Spleen (tissue), 11 donors: ENCODE results near the gene IRGM. TPM values are rescaled to one million over a fixed set of nuclear protein-coding genes. Genes with fewer than 3 reads are reported as not detected.
"Not testable (repeated sequence)": the region's sequence is repeated elsewhere in the genome, so short reads cannot be mapped to it uniquely, and the experiment has no call there.

Source experiments
- DNase-seq: peaks from one replicate; pipeline ENCODE4 v3.0.0-alpha.2; 2020
- H3K27ac ChIP-seq, 8 donors: fragments of 200-600 bp; sonication (generic) in 7 of 8; 1 replicate in 4 of 8; 2 replicates in 4 of 8; pipeline versions ENCODE4 v1.5.0 to v1.8.0; 2016 to 2021; ENCODE audit warnings: inconsistent platforms in 4 of 8, mild to moderate bottlenecking in 4 of 8, moderate library complexity in 1 of 8
- H3K27me3 ChIP-seq, 7 donors: fragments of 200-600 bp; sonication (generic) in 6 of 7; replicated peaks in 1 of 7; 1 replicate in 4 of 7; 2 replicates in 3 of 7; pipeline versions ENCODE4 v1.5.0 to v1.8.0; 2016 to 2021; ENCODE audit warnings: inconsistent platforms in 3 of 7, mild to moderate bottlenecking in 1 of 7
- H3K36me3 ChIP-seq, 6 donors: fragments of 200-600 bp; sonication (generic) in 5 of 6; 1 replicate in 4 of 6; 2 replicates in 2 of 6; pipeline versions ENCODE4 v1.5.0 to v1.8.0; 2016 to 2021; ENCODE audit warnings: inconsistent platforms in 2 of 6
- H3K4me1 ChIP-seq, 6 donors: fragments of 200-600 bp; sonication (generic) in 5 of 6; 1 replicate in 3 of 6; 2 replicates in 3 of 6; pipeline versions ENCODE4 v1.5.0 to v1.8.0; 2016 to 2021; ENCODE audit warnings: inconsistent platforms in 3 of 6
- H3K4me3 ChIP-seq, 8 donors: fragments of 200-600 bp; sonication (generic) in 7 of 8; 1 replicate in 4 of 8; 2 replicates in 4 of 8; pipeline versions ENCODE4 v1.5.0 to v1.8.0; 2016 to 2021; ENCODE audit warnings: inconsistent platforms in 4 of 8, mild to moderate bottlenecking in 4 of 8, moderate library complexity in 2 of 8
- H3K9me3 ChIP-seq, 8 donors: fragments of 200-600 bp; sonication (generic) in 7 of 8; 1 replicate in 4 of 8; 2 replicates in 4 of 8; pipeline versions ENCODE4 v1.5.0 to v1.8.0; 2016 to 2021; ENCODE audit warnings: inconsistent platforms in 4 of 8
- POLR2A ChIP-seq, 3 donors: fragments of 450-650 bp; IDR thresholded peaks; one replicate each; pipeline ENCODE4 v1.5.1; 2017; ENCODE audit warnings: antibody characterized with exemption in 3 of 3, mild to moderate bottlenecking in 1 of 3
- POLR2AphosphoS5 ChIP-seq, 3 donors: sonication (generic); formaldehyde crosslinking; IDR thresholded peaks; one replicate each; pipeline ENCODE4 v1.5.1; 2017; ENCODE audit warnings: antibody characterized with exemption in 3 of 3
- WGBS, 5 donors: extraction: QIAGEN DNeasy Blood & Tissue Kit in 3 of 5; methylation state at CpG; one replicate each; pipeline versions ENCODE4 v1.1.5 to v1.1.7; 2013 to 2018; 5-methylcytosine and 5-hydroxymethylcytosine counted together
- intact Hi-C: fragments of 100-400 bp; cut with DNase I; formaldehyde crosslinking; loops from one replicate; pipeline ENCODE4 v1.15.0; 2023; ENCODE audit warnings: low total_unique reads
- polyA plus RNA-seq, 3 donors: library from polyadenylated mRNA; stranded (reverse); fragments of 200-250 nt; gene quantifications; one replicate each; pipeline ENCODE4 v1.2.1, GENCODE V29; 2013
- total RNA-seq, 7 donors: library from RNA; depleted of rRNA in 3 of 7; stranded (reverse); fragments of >200 nt in 3 of 7; fragmentation: NEBNext Ultra II Directional in 4 of 7; extraction: Animal tissue kit (Norgen Biotek cat#: 25700) in 4 of 7; gene quantifications; one replicate each; pipeline versions ENCODE4 v1.1.0 to v1.2.1, GENCODE V29; 2016 to 2021
- TF ChIP-seq, protein P1 (sequence below), 11 experiments: fragments of 200-600 bp in 7 of 11; fragments of 450-650 bp in 4 of 11; sonication (generic) in 4 of 11; IDR thresholded peaks in 8 of 11; conservative IDR thresholded peaks in 3 of 11; 1 replicate in 7 of 11; 2 replicates in 4 of 11; pipeline versions ENCODE4 v1.4.0 to v1.8.0; 2016 to 2021; ENCODE audit warnings: antibody characterized with exemption in 11 of 11, inconsistent platforms in 4 of 11, mild to moderate bottlenecking in 1 of 11
- donor health status: healthy with polysubstance abuse.
- donor health status: DM: no; HTN: no; CAD: no; lungs with moderate emphysema.
- donor health status: DM: no; HTN: no; CAD: no.
- donor health status: Bipolar disorder and iron deficiency.
- donor health status: healthy.
- donor health status: DM: no; HTN: no; CAD: no.
- donor health status: DM: yes; HTN: yes; CAD: no.

IRGM gene
- total and polyA plus RNA-seq, 10 donors = 0.06 to 2.4 (median 0.72) TPM; not detected in 1

DNA sequence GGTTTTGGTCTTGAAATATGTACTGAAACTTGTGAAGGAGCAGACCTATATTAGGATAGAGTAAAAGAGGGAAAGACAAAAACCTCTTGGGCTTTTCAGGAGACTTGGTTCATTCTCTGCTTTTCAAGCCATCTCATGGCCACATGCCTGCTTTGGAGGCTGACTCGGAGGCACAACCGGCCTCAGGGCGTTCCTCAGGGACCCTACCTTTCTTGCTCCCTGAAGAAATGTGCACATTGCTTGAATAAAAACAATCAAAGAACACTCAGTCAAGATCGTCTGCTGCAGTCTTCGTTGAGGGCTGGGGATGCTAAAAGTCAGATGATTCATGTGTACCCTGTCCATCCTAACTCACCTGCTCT lies 994 bp downstream of the IRGM start:
- DNase-seq = peak; percentile 60
- intact Hi-C loops = loop anchor here (5.0 kb wide), 2 partner anchors 45 to 285 kb away; no protein-coding TSS in a partner anchor
- TF ChIP-seq POLR2AphosphoS5 (IDR thresholded peaks at IDR 0.05) (no peak), POLR2A (IDR thresholded peaks at IDR 0.05) (no peak)
- TF ChIP-seq, protein P1, sequence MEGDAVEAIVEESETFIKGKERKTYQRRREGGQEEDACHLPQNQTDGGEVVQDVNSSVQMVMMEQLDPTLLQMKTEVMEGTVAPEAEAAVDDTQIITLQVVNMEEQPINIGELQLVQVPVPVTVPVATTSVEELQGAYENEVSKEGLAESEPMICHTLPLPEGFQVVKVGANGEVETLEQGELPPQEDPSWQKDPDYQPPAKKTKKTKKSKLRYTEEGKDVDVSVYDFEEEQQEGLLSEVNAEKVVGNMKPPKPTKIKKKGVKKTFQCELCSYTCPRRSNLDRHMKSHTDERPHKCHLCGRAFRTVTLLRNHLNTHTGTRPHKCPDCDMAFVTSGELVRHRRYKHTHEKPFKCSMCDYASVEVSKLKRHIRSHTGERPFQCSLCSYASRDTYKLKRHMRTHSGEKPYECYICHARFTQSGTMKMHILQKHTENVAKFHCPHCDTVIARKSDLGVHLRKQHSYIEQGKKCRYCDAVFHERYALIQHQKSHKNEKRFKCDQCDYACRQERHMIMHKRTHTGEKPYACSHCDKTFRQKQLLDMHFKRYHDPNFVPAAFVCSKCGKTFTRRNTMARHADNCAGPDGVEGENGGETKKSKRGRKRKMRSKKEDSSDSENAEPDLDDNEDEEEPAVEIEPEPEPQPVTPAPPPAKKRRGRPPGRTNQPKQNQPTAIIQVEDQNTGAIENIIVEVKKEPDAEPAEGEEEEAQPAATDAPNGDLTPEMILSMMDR (IDR thresholded peaks at IDR 0.05 in 8 of 11, conservative IDR thresholded peaks at IDR 0.05 in 3 of 11) = peak in 2 of 11 experiments; percentile 2 to 4
- Histone ChIP-seq H3K36me3 (no peaks in the 10 kb centered on the region), H3K27ac (no peak overlapping the region), H3K9me3 (no peaks in the 10 kb centered on the region), H3K4me1 (peaks cover 0 to 14% (median 3%) of the 10 kb centered on the region in 6 donors), H3K27me3 (no peaks in the 10 kb centered on the region), H3K4me3 (peak overlapping the region in 1 of 8 donors; percentile 52)
- 56 to 63% (median 58%) methylated on average over 5 of the region's 5 CpGs for WGBS, 5 donors

DNA sequence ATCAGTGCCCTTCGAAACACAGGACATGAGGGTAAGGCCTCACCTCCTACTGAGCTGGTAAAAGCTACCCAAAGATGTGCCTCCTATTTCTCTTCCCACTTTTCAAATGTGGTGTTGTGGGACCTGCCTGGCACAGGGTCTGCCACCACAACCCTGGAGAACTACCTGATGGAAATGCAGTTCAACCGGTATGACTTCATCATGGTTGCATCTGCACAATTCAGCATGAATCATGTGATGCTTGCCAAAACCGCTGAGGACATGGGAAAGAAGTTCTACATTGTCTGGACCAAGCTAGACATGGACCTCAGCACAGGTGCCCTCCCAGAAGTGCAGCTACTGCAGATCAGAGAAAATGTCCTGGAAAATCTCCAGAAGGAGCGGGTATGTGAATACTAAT lies 1.9 kb downstream of the IRGM start:
- intact Hi-C loops = loop anchor here (5.0 kb wide), 2 partner anchors 46 to 286 kb away; no protein-coding TSS in a partner anchor
- TF ChIP-seq POLR2A (IDR thresholded peaks at IDR 0.05) (no peak), POLR2AphosphoS5 (IDR thresholded peaks at IDR 0.05) (no peak)
- TF ChIP-seq, protein P1 (IDR thresholded peaks at IDR 0.05 in 8 of 11, conservative IDR thresholded peaks at IDR 0.05 in 3 of 11) = no peak

DNA sequence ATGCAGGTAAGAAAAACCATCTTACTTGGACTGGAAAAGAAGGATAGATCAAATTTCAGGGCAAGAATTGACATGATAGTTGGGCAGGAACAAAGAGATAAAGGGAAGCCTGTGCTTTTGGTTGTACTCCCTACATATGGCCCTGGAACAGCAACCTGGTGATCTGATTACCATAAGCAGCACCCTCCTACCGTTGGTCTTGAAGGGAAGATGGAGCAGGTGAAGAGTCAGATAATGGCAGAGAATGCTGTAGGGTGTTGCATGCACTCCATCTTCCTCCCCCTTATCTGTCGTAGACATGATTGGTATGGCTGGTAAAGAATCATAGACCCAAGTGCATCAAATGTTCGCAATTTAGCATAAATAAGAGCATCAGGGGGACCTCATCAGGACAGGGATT lies 4.7 kb downstream of the IRGM start:
- intact Hi-C loops = no loop called here
- Histone ChIP-seq H3K4me1 (peaks cover 0 to 22% (median 3%) of the 10 kb centered on the region in 6 donors), H3K4me3 (no peak overlapping the region), H3K9me3 (no peaks in the 10 kb centered on the region), H3K36me3 (no peaks in the 10 kb centered on the region), H3K27ac (no peak overlapping the region), H3K27me3 (no peaks in the 10 kb centered on the region)
- no peak for TF ChIP-seq POLR2A (IDR thresholded peaks at IDR 0.05)
- WGBS, 5 donors = 63 to 80% (median 76%) methylated on average over 3 of the region's 3 CpGs
- no peak for DNase-seq

More for the DNA sequence above, 1.9 kb downstream of the IRGM start:
- Histone ChIP-seq H3K4me1 (peaks cover 0 to 17% (median 3%) of the 10 kb centered on the region in 6 donors), H3K9me3 (no peaks in the 10 kb centered on the region), H3K36me3 (no peaks in the 10 kb centered on the region), H3K27ac (no peak overlapping the region), H3K27me3 (no peaks in the 10 kb centered on the region), H3K4me3 (no peak overlapping the region)
- DNase-seq = no peak
- WGBS, 5 donors = 79 to 91% (median 88%) methylated on average over 4 of the region's 4 CpGs

DNA sequence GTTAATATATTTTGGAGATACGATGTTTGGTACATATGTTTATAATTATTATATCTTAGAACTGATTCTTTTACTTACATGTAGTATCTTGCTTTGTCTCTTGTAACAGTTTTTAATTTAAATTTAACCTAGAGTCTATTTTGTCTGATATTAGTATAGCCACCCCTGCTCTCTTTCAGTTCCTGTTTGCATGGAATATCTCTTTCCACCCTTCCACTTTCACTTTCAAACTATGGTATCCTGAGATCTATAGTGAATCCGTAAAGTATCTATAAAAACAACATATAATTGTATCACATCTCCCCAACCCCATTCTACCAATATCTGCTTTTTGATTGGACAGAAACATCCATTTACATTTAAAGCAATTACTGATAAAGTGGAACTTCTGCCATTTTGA lies 7.2 kb downstream of the IRGM start:
- H3K9me3 ChIP-seq = peaks cover 0 to 3% (median 0%) of the 10 kb centered on the region in 8 donors
- H3K27ac ChIP-seq = peak overlapping the region in 2 of 8 donors; percentile 14 to 22
- intact Hi-C loops = no loop called here
- no peaks in the 10 kb centered on the region for H3K36me3 ChIP-seq
- H3K27me3 ChIP-seq = no peaks in the 10 kb centered on the region
- TF ChIP-seq, protein P1 (IDR thresholded peaks at IDR 0.05 in 8 of 11, conservative IDR thresholded peaks at IDR 0.05 in 3 of 11) = no peak
- TF ChIP-seq POLR2AphosphoS5 (IDR thresholded peaks at IDR 0.05) (no peak), POLR2A (IDR thresholded peaks at IDR 0.05) (no peak)
- no peak overlapping the region for H3K4me3 ChIP-seq
- DNase-seq = no peak
- WGBS, 5 donors = 66 to 89% (median 76%) methylated on average over 2 of the region's 2 CpGs
- peaks cover 0 to 10% (median 0%) of the 10 kb centered on the region in 6 donors for H3K4me1 ChIP-seq

DNA sequence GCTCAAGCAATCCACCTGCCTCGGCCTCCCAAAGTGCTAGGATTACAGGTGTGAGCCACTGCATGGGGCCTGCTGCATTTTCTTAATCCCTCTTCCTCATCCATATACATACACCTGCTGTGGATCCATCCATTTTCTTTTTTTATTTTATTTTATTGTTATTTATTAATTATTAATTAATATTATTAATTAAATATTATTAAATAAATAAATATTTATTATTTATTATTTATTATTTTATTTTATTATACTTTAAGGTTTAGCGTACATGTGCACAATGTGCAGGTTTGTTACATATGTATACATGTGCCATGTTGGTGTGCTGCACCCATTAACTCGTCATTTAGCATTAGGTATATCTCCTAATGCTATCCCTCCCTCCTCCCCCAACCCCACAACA lies 10.4 kb downstream of the IRGM start:
- H3K9me3 ChIP-seq, H3K4me3 ChIP-seq, intact Hi-C loops, H3K27ac ChIP-seq, H3K4me1 ChIP-seq, DNase-seq, H3K27me3 ChIP-seq, H3K36me3 ChIP-seq: not testable (repeated sequence)
- 62 to 95% (median 85%) methylated on average over 3 of the region's 3 CpGs for WGBS, 5 donors
